SK-N-SH (cell line): ENCODE measurements around the gene PRDM15.

Source experiments
- CHD2 ChIP-seq: fragments of 150-350 bp; IDR thresholded peaks from 2 replicates; pipeline ENCODE4 v1.6.1; 2018; ENCODE audit warnings: low read length; ENCODE audit not compliant: partially characterized antibody
- CTCF ChIP-seq: fragments of 200-600 bp; sonication (generic); IDR thresholded peaks from 2 replicates; pipeline ENCODE4 v1.6.1; 2017; ENCODE audit warnings: antibody characterized with exemption, mild to moderate bottlenecking, moderate library complexity
- ELF1 ChIP-seq: IDR thresholded peaks from 2 replicates; pipeline ENCODE4 v1.4.0; 2012
- EZH2phosphoT487 ChIP-seq: fragments of 200-600 bp; sonication (generic); IDR thresholded peaks from 2 replicates; pipeline ENCODE4 v1.6.1; 2017; ENCODE audit warnings: low read depth, mixed run types, mild to moderate bottlenecking, antibody characterized with exemption, moderate library complexity, borderline replicate concordance
- GABPA ChIP-seq: IDR thresholded peaks from 2 replicates; pipeline ENCODE4 v1.4.0; 2012; ENCODE audit warnings: low read depth, mild to moderate bottlenecking
- GATA2 ChIP-seq: sonication (generic); formaldehyde crosslinking; IDR thresholded peaks from 2 replicates; pipeline ENCODE4 v1.5.0; 2020; ENCODE audit warnings: mild to moderate bottlenecking, missing genetic modification reagents
- IRF3 ChIP-seq: fragments of 150-350 bp; IDR thresholded peaks from 2 replicates; pipeline ENCODE4 v1.6.1; 2016; ENCODE audit warnings: mild to moderate bottlenecking, low read depth, low read length
- MAX ChIP-seq: IDR thresholded peaks from 2 replicates; pipeline ENCODE4 v1.4.0; 2012; ENCODE audit warnings: low read depth
- NRF1 ChIP-seq: IDR thresholded peaks from 2 replicates; pipeline ENCODE4 v1.6.1; 2012; ENCODE audit warnings: low read depth, mild to moderate bottlenecking, low read length
- TAF1 ChIP-seq: IDR thresholded peaks from 2 replicates; pipeline ENCODE4 v1.6.1; 2012; ENCODE audit warnings: low read depth, mild to moderate bottlenecking, low read length, moderate library complexity, borderline replicate concordance
- YY1 ChIP-seq: IDR thresholded peaks from 2 replicates; pipeline ENCODE4 v1.4.0; 2012; ENCODE audit warnings: low read depth, mild to moderate bottlenecking

GRCh38 chr21:41750051-41750450 is 129.1 kb downstream of the PRDM15 start:
- TF ChIP-seq YY1 (no peak), TAF1 (no peak), GATA2 (CRISPR knock-in tag) (no peak), CTCF (no peak), GABPA (no peak), IRF3 (no peak), CHD2 (no peak), EZH2phosphoT487 (no peak), NRF1 (no peak), ELF1 (no peak), MAX (no peak)
